HG03175 (cell line): ENCODE measurements around the gene KRT77.
"Not testable (repeated sequence)": the region's sequence is repeated elsewhere in the genome, so short reads cannot be mapped to it uniquely, and the experiment has no call there.

ENCODE experiments used
- ATAC-seq: cut with Tn5 transposase; IDR thresholded peaks from one replicate; pipeline ENCODE4 v1.9.1; 2021; ENCODE audit warnings: mild to moderate bottlenecking, moderate library complexity; ENCODE audit not compliant: unreplicated experiment

KRT77 gene

DNA sequence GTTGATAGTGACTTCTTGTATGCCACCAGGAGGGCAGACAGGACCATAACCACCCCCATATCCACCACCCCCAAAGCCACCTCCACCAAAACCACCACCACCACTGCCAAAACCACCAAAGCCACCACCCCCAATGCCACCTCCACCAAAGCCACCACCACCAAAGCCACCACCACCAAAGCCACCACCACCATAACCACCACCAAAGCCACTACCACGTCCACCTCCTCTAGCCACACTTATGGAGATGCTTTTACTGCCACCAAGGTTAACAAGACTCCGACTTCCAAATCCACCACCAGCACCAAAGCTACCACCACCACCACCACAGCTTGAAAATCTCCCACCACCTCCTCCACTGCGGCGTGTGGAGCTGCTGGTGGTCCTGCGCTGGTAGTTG is 23.4 kb downstream of the KRT77 start:
- ATAC-seq, result no peak

DNA sequence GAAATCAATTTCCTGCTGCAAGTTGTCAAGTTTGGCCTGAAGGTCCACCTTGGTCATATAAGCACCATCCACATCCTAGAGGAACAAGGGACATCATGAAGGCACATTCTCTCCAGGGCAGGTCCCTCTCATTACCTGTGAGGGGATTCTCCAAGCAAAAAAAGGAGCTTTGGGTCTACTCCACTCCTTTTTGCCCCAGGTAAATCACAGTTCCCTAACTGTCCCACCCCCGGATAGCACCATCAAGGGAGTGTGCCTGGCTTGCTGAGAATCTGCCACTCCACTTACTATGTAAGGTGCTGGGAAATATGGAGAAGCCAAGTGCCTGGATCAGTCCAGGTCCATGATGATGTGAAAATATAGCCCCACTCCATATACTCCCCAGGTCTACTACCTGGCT is 25.7 kb downstream of the KRT77 start:
- no peak for ATAC-seq

GRCh38 chr12:52677126-52677525 is 26.2 kb downstream of the KRT77 start:
- ATAC-seq, result no peak

DNA sequence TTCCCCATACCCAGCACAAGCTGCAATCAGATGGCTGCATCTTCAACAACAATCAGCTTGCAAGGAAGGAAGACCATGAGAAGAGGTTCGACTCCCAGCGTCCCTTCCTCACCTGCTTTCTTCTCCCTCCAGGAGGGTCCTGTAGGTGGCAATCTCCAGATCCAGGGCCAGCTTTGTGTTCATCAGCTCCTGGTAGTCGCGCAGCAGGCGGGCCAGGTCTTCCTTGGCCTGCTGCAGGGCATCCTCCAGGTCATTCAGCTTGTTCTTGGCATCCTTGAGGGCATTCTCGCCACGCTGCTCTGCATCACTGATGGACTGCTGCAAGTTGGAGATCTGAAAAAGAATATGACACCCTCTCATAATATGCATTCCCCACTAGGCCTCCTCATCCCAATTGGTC is 27.2 kb downstream of the KRT77 start:
- no peak for ATAC-seq

DNA sequence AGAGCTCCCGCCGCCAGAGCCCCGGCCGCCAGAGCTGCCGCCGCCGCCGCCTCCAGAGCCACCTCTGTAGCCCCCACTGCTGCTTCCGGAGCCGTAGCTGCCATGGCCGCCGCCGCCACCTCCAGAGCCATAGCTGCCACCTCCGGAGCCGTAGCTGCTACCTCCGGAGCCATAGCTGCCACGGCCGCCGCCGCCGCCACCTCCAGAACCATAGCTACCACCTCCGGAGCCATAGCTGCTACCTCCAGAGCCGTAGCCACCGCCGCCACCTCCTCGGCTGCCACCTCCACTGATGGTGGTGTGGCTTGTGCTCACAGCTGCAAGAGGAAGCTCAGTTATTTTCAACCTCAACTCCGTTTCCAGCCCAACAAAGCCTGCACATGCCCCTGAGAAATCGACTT is 28.0 kb downstream of the KRT77 start:
- ATAC-seq, result no peak

DNA sequence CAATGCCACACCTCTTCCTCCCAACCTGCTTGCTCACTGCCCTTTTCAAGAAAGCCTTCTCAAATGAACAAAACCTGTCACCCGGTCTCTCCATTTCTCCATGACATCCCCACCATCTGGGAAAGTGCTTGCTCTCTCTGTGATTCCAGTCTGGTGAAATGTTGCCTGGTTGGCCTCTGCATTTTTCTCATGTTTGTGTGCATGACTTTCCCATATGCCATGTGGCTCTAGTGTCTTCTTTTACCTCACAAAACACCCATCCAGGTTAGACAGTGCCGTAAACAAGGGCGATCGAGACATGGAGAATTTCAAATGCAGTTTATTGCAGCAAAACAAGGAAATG is 28.9 kb downstream of the KRT77 start:
- ATAC-seq, result no peak

- no peak for ATAC-seq
Measured at GRCh38 chr12:52673713-52674432, 29.5 kb downstream of the KRT77 start.

GRCh38 chr12:52673217-52673616 is 30.1 kb downstream of the KRT77 start:
- no peak for ATAC-seq

- no peak for ATAC-seq
Measured at GRCh38 chr12:52672321-52672933, 30.9 kb downstream of the KRT77 start.

DNA sequence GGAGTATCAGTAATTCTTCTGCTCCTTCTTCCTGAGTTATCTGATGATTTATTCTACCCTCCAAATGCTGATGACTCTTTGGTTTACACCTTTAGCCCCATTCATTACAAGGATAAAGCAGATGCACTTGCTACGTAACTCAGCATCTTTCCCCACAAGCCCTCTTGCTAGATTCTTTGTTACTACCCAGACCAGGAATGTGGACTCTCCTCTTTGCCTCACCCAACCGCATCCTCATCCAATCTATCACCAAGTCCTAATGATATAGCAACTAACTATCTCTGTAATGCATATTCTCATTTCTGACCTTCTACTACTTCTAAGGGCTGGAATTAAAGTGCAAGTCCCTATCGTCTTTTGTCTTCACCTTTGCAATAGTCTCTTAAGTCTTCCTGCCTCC is 32.4 kb downstream of the KRT77 start:
- no peak for ATAC-seq

DNA sequence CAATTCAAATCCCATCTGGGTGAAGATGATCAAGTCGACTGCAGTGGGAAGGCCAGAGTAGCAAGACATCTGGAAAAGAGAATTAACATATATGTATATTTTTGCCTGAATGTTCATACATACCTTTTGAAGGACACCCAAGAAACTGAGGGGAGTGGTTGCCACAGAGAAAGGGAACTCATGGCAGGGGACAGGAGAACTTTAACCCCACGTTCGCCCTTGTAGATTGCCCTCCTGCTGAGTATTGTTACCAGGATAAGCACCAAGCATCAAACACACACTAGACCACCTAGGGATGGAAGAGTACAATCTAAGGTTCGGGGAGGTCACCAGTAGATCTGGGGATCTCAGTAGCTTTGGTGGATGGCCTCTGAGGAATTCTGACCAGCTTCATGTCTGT is 32.8 kb downstream of the KRT77 start:
- no peak for ATAC-seq

DNA sequence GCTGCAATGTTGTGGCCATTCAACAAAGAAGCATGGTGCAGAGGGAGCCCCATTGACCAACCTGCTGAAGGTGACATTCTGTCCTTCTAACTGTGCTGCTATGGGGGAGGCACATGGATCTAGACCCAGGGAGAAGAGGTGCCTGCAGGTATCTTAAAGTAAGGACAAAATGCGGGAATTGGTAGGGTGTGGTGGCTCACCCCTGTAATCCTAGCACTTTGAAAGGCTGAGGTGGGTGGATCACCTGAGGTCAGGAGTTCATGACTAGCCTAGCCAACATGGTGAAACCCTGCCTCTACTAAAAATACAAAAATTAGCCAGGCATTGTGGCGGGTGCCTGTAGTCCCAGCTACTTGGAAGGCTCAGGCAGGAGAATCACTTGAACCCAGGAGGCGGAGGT is 33.4 kb downstream of the KRT77 start:
- not testable (repeated sequence) for ATAC-seq

DNA sequence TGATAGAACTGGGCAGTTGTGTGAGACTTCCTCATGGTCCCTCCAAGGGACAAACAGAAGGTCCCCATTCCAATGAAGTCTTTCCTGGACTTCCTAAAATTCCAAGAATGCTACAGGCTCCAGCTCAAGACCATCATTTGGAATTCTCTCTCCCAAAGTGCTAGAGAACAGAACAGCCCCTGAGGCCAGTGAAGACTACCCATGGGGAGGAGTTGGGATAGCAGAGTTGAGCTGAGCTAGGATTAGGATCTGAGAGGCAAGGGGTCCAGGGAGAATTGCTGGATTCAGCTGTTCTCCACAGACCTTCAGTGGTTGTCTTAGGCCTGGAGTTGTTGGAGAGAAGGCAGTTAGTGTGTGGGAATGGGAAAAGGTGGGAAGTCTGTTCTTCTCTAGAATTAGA is 33.9 kb downstream of the KRT77 start:
- no peak for ATAC-seq

DNA sequence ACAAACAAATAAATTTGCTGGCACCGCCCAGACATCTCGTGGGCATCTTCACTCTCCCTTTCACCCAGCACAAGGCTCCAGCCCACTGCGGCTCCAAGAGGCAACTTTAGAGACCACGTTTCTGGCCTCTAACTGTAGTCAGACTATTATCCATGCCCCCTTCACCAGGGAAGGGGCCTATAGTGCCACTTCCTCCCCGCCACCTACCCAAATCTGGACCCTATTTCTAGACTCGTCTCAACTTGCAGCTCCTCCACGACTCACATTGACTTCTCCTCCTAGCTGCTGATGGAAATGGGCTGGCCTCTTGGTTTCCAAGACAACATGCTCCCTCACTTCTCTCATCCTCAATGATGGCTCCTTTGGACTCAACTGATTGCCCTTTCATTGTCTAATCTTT is 35.4 kb downstream of the KRT77 start:
- ATAC-seq, result no peak

DNA sequence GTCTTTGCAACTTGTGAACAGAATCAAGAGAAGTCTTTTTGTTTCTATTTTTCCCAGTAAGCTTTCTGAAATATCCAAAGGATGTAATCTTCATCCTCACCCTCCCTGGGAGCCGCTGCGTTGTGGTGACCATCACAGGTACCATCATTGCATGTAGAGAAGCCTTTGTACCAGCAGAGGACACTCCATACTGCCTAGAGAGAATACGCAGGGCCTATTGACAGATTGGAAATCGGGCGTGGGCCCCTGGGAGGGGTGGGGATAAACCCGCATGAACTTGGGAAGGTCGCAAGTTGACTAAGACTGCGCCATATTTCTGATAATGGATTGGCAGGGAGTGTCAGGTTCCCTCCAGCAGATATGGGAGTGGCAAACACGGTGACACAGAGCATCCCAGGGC is 35.8 kb downstream of the KRT77 start:
- no peak for ATAC-seq

DNA sequence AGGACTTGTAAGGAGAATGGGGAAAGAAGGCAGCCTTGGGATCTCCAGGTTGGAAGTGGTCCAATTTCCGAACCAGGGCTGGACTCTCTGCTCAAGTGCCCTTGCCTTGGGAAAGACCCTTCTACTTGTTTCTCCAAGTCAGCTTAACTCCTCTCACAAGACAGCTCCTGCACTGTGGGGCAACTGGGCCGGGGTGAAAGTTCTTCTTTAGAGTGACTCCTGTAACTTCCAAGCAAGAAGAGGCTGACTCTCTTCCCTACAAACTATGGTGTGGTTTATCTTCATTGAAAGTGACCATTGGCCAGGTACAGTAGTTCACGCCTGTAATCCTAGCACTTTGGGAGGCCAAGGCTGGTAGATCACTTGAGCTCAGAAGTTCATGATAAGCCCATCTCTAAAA is 36.9 kb downstream of the KRT77 start:
- ATAC-seq, result no peak

DNA sequence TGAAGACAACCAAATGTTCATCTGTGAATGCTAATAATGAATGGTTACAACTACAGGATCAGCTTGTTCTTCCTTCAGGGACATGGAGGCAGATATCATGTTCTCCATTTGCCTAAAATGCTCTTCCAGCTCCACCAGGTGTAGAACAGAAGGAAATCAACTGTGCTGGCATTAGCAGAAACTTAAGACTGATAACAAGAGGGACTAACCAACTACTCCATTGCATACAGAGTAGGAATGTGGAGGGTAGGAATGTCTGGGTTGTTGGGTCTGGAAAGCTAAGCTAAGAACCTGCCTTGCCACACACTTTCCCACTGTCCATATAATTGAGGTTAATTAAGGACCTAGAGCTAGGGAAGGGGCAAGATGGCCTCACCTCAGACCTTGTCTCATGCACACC is 39.9 kb downstream of the KRT77 start:
- no peak for ATAC-seq

DNA sequence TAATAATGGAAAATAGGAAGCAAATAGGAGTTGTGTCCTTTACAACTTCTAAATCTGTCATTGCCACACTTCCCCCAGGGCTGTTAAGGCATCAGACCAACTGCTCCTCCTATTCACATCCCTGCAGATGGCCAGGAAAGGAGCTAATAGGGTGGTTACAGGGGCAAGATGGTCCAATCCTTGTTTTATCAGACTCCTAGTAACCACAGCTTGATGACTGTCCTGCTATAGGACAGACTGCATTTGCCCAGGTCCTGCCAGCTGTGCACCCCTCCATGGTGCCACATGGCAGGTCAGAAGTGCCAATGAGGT is 40.5 kb downstream of the KRT77 start:
- no peak for ATAC-seq

GRCh38 chr12:52662093-52662917 is 41.0 kb downstream of the KRT77 start:
- ATAC-seq, result no peak

GRCh38 chr12:52661668-52662067 is 41.7 kb downstream of the KRT77 start:
- ATAC-seq, result no peak

DNA sequence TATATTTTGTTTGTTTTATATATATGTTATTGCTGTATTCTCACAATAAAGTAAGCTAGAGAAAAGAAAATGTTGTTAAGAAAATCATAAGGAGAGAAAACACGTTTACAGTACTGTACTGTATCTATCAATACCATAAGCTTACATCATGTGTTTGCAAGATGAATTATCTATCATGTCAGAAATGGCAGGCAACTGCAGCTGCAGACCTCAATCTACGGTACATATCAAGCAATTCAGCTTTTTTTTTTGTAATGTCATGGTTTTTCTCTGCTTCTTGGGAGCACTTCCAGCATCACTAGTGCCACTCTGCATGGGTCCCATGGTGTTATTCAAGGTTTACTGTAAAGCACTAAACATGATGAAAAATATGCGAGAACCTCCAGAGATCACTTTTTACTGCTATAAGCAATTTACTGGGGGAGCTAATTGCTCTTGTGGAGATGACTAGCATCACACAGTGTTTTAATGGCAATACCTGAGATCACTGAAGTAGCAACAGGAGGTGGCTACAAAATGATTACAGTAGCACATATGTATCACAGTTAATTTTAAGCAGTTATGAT is 42.3 kb downstream of the KRT77 start:
- ATAC-seq, result no peak

GRCh38 chr12:52659951-52660350 is 43.4 kb downstream of the KRT77 start:
- no peak for ATAC-seq
